GM21447 (cell line): ENCODE data around the gene TMED9.

Experiments
- ATAC-seq: cut with Tn5 transposase; IDR thresholded peaks from one replicate; pipeline ENCODE4 v1.9.1; 2021; ENCODE audit not compliant: unreplicated experiment

Gene TMED9

DNA sequence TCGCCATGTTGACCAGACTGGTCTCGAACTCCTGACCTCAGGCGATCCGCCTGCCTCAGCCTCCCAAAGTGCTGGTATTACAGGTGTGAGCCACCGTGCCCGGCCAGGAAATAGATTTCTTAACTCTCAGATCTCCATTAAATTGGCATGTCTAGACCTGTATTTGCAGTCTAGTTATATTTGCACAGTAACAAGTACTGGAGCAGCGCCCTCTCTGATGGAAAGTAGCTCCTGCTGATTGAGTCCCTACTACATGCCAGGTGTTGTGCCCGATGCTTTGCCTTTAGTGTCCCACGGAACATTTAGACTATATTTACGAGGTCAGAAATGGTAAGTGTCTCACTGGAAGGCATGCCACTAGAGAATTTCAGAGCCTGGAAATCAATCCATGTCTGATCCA lies 15.8 kb upstream of the TMED9 start:
- no peak for ATAC-seq

GRCh38 chr5:177578316-177578715 lies 13.7 kb upstream of the TMED9 start:
- ATAC-seq = no peak

- no peak for ATAC-seq
Observed at GRCh38 chr5:177588413-177588909, 3.5 kb upstream of the TMED9 start.

DNA sequence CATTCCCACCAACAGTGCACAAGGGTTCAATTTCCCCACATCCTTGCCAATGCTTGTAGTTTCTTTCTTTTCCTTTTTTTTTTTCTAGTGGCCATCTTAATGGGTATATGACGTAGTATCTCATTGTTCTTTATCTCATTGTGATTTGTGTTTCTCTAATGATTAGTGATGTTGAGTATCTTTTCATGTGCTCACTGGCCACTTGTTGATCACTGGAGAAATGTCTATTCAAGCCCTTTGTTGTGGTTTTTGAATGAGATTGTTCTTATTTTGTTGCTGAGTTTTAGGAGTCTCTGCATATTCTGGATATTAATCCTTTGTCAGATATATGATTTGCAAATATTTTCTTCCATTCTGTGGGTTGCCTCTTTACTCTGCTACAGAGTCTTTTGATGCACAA lies 1.6 kb upstream of the TMED9 start:
- ATAC-seq = no peak

DNA sequence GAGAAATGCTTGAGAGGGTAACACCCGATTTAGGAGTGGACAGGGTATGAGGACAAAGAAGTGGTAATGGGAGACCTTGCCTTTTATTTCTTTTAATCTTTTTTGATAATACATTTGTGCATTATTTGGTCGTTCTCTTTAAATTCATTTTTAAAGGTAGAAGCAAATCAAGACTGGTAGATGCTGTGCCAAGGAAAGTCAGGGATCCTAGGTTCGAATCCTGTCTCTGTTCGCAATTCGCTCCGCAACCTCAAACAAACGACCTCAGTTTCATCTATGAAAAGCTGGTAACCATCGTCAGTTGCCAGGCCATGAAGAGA lies 353 bp upstream of the TMED9 start:
- no peak for ATAC-seq

DNA sequence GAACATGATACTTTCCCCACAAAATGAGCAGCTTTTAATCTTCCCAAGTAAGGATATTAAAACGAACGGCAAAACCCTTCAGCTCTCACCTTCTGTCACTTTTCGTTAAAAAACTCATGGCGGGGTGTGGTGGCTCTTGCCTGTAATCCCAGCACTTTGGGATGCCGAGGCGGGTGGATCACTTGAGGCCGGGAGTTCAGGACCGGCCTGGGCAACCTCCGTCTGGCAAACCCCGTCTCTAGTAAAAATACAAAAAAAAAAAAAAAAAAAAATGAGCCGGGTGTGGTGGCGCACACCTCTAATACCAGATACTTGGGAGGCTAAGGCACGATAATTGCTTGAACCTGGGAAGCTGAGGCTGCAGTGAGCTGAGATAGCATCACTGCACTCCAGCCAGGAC lies 902 bp downstream of the TMED9 start:
- ATAC-seq = no peak

GRCh38 chr5:177593511-177593910 lies 1.5 kb downstream of the TMED9 start:
- ATAC-seq = no peak

DNA sequence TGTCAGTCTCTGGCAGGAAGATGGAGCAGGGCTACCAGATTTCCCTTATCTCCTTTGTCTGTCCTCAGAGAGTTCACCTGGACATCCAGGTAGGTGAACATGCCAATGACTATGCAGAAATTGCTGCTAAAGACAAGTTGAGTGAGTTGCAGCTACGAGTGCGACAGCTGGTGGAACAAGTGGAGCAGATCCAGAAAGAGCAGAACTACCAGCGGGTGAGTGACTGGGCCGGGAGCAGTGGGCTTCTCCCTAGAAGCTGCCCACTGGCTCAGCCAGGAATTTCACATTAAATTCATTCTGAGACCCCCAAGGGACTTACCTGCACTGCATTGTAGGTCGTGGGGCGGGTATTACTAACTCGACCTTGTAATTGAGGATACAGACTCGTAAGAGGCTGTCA lies 2.1 kb downstream of the TMED9 start:
- ATAC-seq = no peak

GRCh38 chr5:177595026-177595585 lies 3.1 kb downstream of the TMED9 start:
- no peak for ATAC-seq

- no peak for ATAC-seq
Observed at GRCh38 chr5:177595991-177596774, 4.2 kb downstream of the TMED9 start.

DNA sequence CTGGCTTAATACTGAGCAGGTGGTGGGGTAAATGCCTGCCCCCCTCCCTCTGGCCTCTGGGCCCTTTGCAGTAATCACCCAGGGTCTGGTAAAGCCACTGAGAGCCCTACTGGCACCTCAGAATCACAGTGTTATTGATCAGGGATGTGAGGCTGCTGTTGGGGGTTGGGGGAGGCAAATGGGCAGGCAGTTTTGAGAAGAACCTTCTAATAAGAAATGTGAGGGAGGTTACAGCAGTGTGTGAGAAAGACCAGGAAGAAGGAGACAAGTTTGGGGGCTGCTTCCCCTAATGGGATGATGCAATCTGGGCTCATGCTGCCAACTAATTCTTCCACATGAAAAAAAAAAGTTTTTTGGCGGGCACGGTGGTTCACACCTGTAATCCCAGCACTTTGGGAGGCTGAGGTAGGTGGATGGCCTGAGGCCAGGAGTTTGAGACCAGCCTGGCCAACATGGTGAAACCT lies 4.8 kb downstream of the TMED9 start:
- ATAC-seq = no peak

- ATAC-seq = no peak
Observed at GRCh38 chr5:177598477-177598876, 6.5 kb downstream of the TMED9 start.

GRCh38 chr5:177599731-177600507 lies 7.9 kb downstream of the TMED9 start, which contains the start of gene B4GALT7:
TSS of gene B4GALT7 (plus strand) at chr5:177600132. CDS start at chr5:177600211, 79 bp downstream.
- peak; percentile 80 for ATAC-seq

DNA sequence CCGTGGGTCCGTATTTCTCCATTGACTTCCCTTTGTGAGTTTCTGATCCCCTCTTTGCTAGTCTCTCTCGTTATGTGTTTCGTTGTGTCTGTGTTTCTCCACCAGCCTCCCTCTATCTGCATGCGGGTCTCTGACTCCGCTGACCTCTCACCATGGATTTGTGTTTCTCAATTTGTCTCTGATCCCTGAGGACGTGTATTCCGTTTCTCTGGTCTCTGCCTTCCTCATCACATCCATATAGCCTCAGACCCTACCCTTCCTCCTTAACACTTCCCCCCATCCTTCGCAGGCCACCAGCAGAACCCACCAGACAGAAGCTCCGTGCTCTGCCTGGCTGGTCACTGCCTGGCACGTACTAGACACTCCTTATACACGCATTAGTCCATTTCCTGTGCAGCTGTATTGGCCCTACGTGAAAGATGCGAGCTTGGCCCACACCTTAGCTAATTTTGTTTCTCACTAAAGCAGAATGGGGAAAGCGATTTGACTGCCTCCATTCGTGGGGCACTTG lies 8.6 kb downstream of the TMED9 start:
- ATAC-seq = no peak

DNA sequence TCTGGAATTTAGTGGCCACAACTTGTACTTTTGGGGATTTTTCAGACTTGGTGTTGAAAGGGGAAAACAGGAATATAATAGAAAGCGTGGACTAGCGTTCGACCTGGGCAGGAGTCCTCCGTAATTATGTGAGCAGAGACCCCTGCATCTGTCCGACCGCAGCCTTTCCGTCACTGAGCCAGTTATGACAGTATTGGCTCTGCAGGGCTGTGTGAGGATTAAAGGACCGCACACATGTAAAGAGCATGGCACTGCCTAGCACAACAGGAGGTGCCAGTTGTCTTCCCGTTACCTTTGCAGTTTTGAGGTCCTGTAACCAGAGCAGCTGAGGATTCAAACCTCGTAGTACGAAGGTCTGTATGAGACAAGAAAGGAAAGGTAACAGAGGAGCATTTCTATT lies 9.1 kb downstream of the TMED9 start:
- ATAC-seq = no peak

- no peak for ATAC-seq
Observed at GRCh38 chr5:177601577-177602457, 9.8 kb downstream of the TMED9 start.

GRCh38 chr5:177602458-177602830 lies 10.4 kb downstream of the TMED9 start:
- no peak for ATAC-seq

DNA sequence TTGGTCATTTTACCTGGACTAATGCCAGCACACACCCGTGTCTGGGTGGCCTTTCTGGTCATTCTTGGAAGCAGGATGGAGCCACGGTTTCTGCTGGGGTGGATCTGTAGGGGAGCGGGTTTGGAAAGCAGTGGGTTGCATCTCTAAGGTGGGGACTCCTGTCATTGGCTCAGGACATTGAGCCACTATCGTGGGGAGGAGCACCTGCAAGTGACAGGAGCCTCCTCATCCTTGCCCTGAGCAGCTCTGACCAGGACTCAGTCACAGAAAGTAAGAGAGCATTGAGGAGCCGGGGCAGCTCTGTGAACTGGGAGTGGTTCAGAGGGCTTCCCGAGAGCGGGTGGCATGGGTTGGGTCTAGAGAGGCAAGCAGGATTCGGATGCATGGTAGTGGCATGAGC lies 11.6 kb downstream of the TMED9 start:
- no peak for ATAC-seq

GRCh38 chr5:177604116-177604521 lies 12.1 kb downstream of the TMED9 start:
- ATAC-seq = no peak

GRCh38 chr5:177604656-177605055 lies 12.7 kb downstream of the TMED9 start:
- no peak for ATAC-seq

DNA sequence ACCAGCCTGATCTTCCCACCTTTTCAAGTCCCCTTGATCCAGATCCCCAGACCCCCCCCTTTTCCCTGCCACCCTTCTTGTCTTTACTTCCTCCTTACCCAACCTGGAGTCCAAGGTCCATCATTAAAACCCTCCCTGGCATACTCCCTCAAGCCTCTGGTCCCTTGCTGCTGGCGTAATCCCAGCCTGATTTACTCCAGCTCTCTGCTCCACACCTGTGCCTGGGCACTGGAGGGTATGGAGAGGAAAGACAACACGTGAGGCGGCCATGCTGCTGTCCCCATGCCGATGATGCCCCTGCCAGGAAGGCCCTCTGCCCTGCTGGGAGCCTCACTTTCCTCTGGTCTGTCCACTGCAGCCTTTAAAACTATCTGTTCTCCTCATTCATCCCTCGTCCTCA lies 13.1 kb downstream of the TMED9 start:
- ATAC-seq = no peak
